K562 (cell line): ENCODE data around the gene MX1. TPM values are rescaled to one million over a fixed set of nuclear protein-coding genes. Genes with fewer than 3 reads are reported as not detected.

Experiments used
- ATAC-seq: fragments of 200-7000 bp; cut with Tn5 transposase; 3 replicates; pipeline ENCODE4 v1.9.1; 2020; ENCODE audit warnings: moderate library complexity
- BruUV-seq: library from RNA; stranded (reverse); fragments of 400-500 nt; replicated peaks from 2 replicates; lab custom pipeline; 2021; lab: Mats Ljungman, UMichigan
- CTCF ChIA-PET: fragments of 300-600 bp; formaldehyde crosslinking; extraction: SDS; loops from one replicate; lab custom pipeline; 2021; ENCODE audit warnings: low intra/inter-chr PET ratio; lab: Yijun Ruan, JAX
- POLR2A ChIA-PET: fragments of 300-600, 350-650 bp; sonication (Branson Sonifier 250); formaldehyde crosslinking; extraction: SDS; loops from one replicate; lab custom pipeline; 2021; ENCODE audit warnings: antibody characterized with exemption, inconsistent platforms; lab: Yijun Ruan, JAX
- DNase-seq, 4 experiments: peaks; one replicate each; pipeline versions ENCODE4 v3.0.0 to v3.0.0-alpha.2; 2011 to 2018; ENCODE audit warnings: low spot score in 3 of 4, mixed read lengths in 3 of 4; ENCODE audit errors: extremely low read depth in 1 of 4
- FAIRE-seq: peaks from 2 replicates; lab custom pipeline; 2011; peaks lifted over from hg19 to GRCh38; lab: Jason Lieb, UNC
- H2AFZ ChIP-seq: 2 replicates; pipeline ENCODE4 v1.6.0; 2011; ENCODE audit warnings: low read depth, low read length, control low read depth, inconsistent platforms
- H3K27ac ChIP-seq: fragments of 200-600 bp; 3 replicates; pipeline ENCODE4 v1.8.0; 2011; ENCODE audit warnings: low read depth, mild to moderate bottlenecking, control low read depth, inconsistent platforms, low read length, moderate library complexity, mixed read lengths; ENCODE audit errors: extremely low read depth
- H3K27me3 ChIP-seq, 2 experiments: fragments of 300-600 bp in 1 of 2; 2 replicates in 1 of 2; 3 replicates in 1 of 2; pipeline versions ENCODE4 v1.6.0 to v1.8.0; 2011; ENCODE audit warnings: inconsistent platforms in 2 of 2, low read length in 2 of 2, mild to moderate bottlenecking in 1 of 2, mixed read lengths in 1 of 2, moderate library complexity in 1 of 2; ENCODE audit not compliant: control insufficient read depth in 2 of 2, insufficient read depth in 2 of 2
- H3K36me3 ChIP-seq: fragments of 300-600 bp; 3 replicates; pipeline ENCODE4 v1.8.0; 2011; ENCODE audit warnings: mild to moderate bottlenecking, low read length, inconsistent platforms; ENCODE audit not compliant: control insufficient read depth, insufficient read depth
- H3K4me1 ChIP-seq, 2 experiments: fragments of 200-600 bp in 1 of 2; replicated peaks in 1 of 2; 2 replicates in 1 of 2; 3 replicates in 1 of 2; pipeline versions ENCODE4 v1.5.1 to v1.8.0; 2011; ENCODE audit warnings: inconsistent platforms in 2 of 2, low read length in 2 of 2, mild to moderate bottlenecking in 1 of 2, mixed read lengths in 1 of 2, moderate library complexity in 1 of 2; ENCODE audit not compliant: control insufficient read depth in 2 of 2, insufficient read depth in 2 of 2
- H3K4me2 ChIP-seq: 2 replicates; pipeline ENCODE4 v1.6.1; 2011; ENCODE audit warnings: low read length, control low read depth, inconsistent platforms, mixed read lengths; ENCODE audit not compliant: insufficient read depth
- H3K4me3 ChIP-seq: fragments of 200-600 bp; sonication (generic), shearing (Covaris generic); 2 replicates; pipeline ENCODE4 v1.5.1; 2016; ENCODE audit warnings: control low read depth, inconsistent platforms
- H3K79me2 ChIP-seq: fragments of 200-600 bp; 3 replicates; pipeline ENCODE4 v1.8.0; 2011; ENCODE audit warnings: low read length, inconsistent platforms; ENCODE audit not compliant: control insufficient read depth, insufficient read depth
- H3K9ac ChIP-seq, 2 experiments: 2 replicates each; pipeline versions ENCODE4 v1.6.0 to v1.6.1; 2011; ENCODE audit warnings: low read depth in 2 of 2, low read length in 2 of 2, control low read depth in 1 of 2, inconsistent platforms in 1 of 2, mild to moderate bottlenecking in 1 of 2, mixed read lengths in 1 of 2; ENCODE audit not compliant: insufficient read depth in 1 of 2
- H3K9me1 ChIP-seq: one replicate; pipeline ENCODE4 v1.6.0; 2011; ENCODE audit warnings: inconsistent platforms, mild to moderate bottlenecking, low read length, moderate library complexity; ENCODE audit not compliant: control insufficient read depth, insufficient read depth
- H3K9me3 ChIP-seq: replicated peaks from 2 replicates; pipeline ENCODE4 v1.5.1; 2011; ENCODE audit warnings: low read depth, low read length, inconsistent platforms; ENCODE audit not compliant: control insufficient read depth, insufficient read depth
- H4K20me1 ChIP-seq: replicated peaks from 2 replicates; pipeline ENCODE4 v1.6.1; 2011; ENCODE audit warnings: low read length, inconsistent platforms, mixed read lengths; ENCODE audit not compliant: control insufficient read depth, insufficient read depth
- ARID4B ChIP-seq: sonication (generic); formaldehyde crosslinking; IDR thresholded peaks from 2 replicates; pipeline ENCODE4 v1.8.0; 2022; ENCODE audit warnings: mild to moderate bottlenecking, missing genetic modification reagents
- HLTF ChIP-seq: fragments of 450-650 bp; IDR thresholded peaks from 2 replicates; pipeline ENCODE4 v1.6.1; 2016
- MAFG ChIP-seq: fragments of 450-650 bp; conservative IDR thresholded peaks from 2 replicates; pipeline ENCODE4 v1.6.1; 2016; ENCODE audit warnings: missing genetic modification characterization, missing compliant biosample characterization
- MTA3 ChIP-seq: fragments of 450-650 bp; formaldehyde crosslinking; IDR thresholded peaks from 2 replicates; pipeline ENCODE4 v1.6.1; 2017; ENCODE audit warnings: mild to moderate bottlenecking, borderline replicate concordance
- NFE2 ChIP-seq: IDR thresholded peaks from 2 replicates; pipeline ENCODE4 v1.6.1; 2014; ENCODE audit warnings: antibody characterized with exemption, low read depth
- PBX2 ChIP-seq, 2 experiments: IDR thresholded peaks in 1 of 2; conservative IDR thresholded peaks in 1 of 2; 2 replicates each; pipeline ENCODE4 v1.6.1; 2016; ENCODE audit warnings: low read depth in 2 of 2, mild to moderate bottlenecking in 1 of 2, missing compliant biosample characterization in 1 of 2, missing genetic modification characterization in 1 of 2, moderate library complexity in 1 of 2
- PTRF ChIP-seq: fragments of 450-650 bp; IDR thresholded peaks from 2 replicates; pipeline ENCODE4 v1.6.1; 2016; ENCODE audit warnings: mild to moderate bottlenecking, missing genetic modification characterization, missing compliant biosample characterization
- SIN3A ChIP-seq, 2 experiments: fragments of 150-350 bp in 1 of 2; IDR thresholded peaks; 2 replicates each; pipeline ENCODE4 v1.6.1; 2011 to 2016; ENCODE audit warnings: borderline replicate concordance in 2 of 2, low read depth in 2 of 2, low read length in 2 of 2, mild to moderate bottlenecking in 2 of 2, moderate library complexity in 2 of 2; ENCODE audit not compliant: control insufficient read depth in 1 of 2
- ZC3H4 ChIP-seq: sonication (generic); formaldehyde crosslinking; IDR thresholded peaks from 2 replicates; pipeline ENCODE4 v1.9.0; 2021; ENCODE audit warnings: missing genetic modification reagents, borderline replicate concordance
- ZNF175 ChIP-seq: fragments of 200-800 bp; sonication (Bioruptor generic); IDR thresholded peaks from 2 replicates; pipeline ENCODE4 v1.6.1; 2016; ENCODE audit warnings: low read depth, mild to moderate bottlenecking, missing genetic modification characterization, missing compliant biosample characterization
- ZNF184 ChIP-seq: sonication (generic); formaldehyde crosslinking; IDR thresholded peaks from 2 replicates; pipeline ENCODE4 v1.5.0; 2020; ENCODE audit warnings: missing genetic modification reagents
- ZNF23 ChIP-seq: fragments of 250-450 bp; sonication (Bioruptor Pico); IDR thresholded peaks from 2 replicates; pipeline ENCODE4 v1.4.0; 2020; ENCODE audit warnings: mild to moderate bottlenecking
- ZNF695 ChIP-seq: fragments of 450-650 bp; formaldehyde crosslinking; IDR thresholded peaks from 2 replicates; pipeline ENCODE4 v1.4.0; 2020; ENCODE audit warnings: mild to moderate bottlenecking, moderate library complexity
- WGBS: fragments of 100-300 bp; shearing (Covaris generic); methylation state at CpG from one replicate; pipeline ENCODE4 v1.1.6; 2016; ENCODE audit warnings: low coverage, mixed read lengths; ENCODE audit not compliant: insufficient coverage; ENCODE audit errors: missing lambda C conversion rate; 5-methylcytosine and 5-hydroxymethylcytosine counted together
- in situ Hi-C: fragments of 300-500 bp; cut with MboI; formaldehyde crosslinking; loops from 4 replicates; pipeline ENCODE4 v1.15.0; 2018; ENCODE audit warnings: inconsistent platforms, mixed read lengths
- intact Hi-C: fragments of 100-400 bp; cut with micrococcal nuclease; formaldehyde crosslinking; loops from 2 replicates; pipeline ENCODE4 v1.14.2; 2022
- polyA plus RNA-seq, 8 experiments: library from polyadenylated mRNA; depleted of rRNA in 4 of 8; stranded (reverse) in 5 of 8; unstranded in 3 of 8; fragments of >200 nt; fragmentation: Nextera tagmentation in 2 of 8; fragmentation: Illumina TruSeq in 1 of 8; extraction: Ambion mirVana in 2 of 8; extraction: Trizol in 1 of 8; gene quantifications; 2 replicates each; pipeline versions ENCODE4 v1.2.1 to v1.2.3, GENCODE V29; 2011 to 2014; ENCODE audit warnings: inconsistent platforms in 1 of 8, missing spikeins in 1 of 8
- total RNA-seq, 7 experiments: library from RNA; depleted of rRNA in 6 of 7; stranded (reverse); fragments of >200 nt in 6 of 7; fragmentation: Illumina TruSeq in 2 of 7; extraction: Trizol in 2 of 7; gene quantifications; 2 replicates each; pipeline versions ENCODE4 v1.2.1 to v1.2.3, GENCODE V29; 2011 to 2021; ENCODE audit warnings: low replicate concordance in 1 of 7

The MX1 gene
- total and polyA plus RNA-seq, 9 of the 15 experiments (the other 6 are each of a cell fraction or from before 2014, with no cell fraction given), result 0.07 to 0.51 (median 0.21) TPM; not detected in 5

- BruUV-seq, result no TSS peak
- Histone ChIP-seq H3K4me2 (no peak overlapping the region), H3K9me3 (no peaks in the 10 kb centered on the region), H3K36me3 (no peaks in the 10 kb centered on the region), H3K79me2 (no peaks in the 10 kb centered on the region), H3K27me3 (peaks cover 22 to 51% of the 10 kb centered on the region in 2 experiments; a peak in 4 of 5 replicates), H3K27ac (no peak overlapping the region)
- ChIA-PET POLR2A (no interaction called here), CTCF (no interaction called here)
- peak; percentile 43; the same call in 1 of the 3 replicates for ATAC-seq
- TF ChIP-seq HLTF, result no peak
- no peak for TF ChIP-seq SIN3A (IDR thresholded peaks at IDR 0.05; ENCODE audit: borderline replicate concordance in 2 of 2, control insufficient read depth in 1 of 2, low read depth in 2 of 2, low read length in 2 of 2)
- no peak for TF ChIP-seq ZC3H4 (CRISPR knock-in tag)
- no peak for TF ChIP-seq PTRF
- no peak for TF ChIP-seq PBX2 (CRISPR knock-in tag; IDR thresholded peaks at IDR 0.05; ENCODE audit: low read depth)
- no peak for TF ChIP-seq PBX2 (tag; conservative IDR thresholded peaks at IDR 0.05; ENCODE audit: low read depth)
- TF ChIP-seq ARID4B (CRISPR knock-in tag), result no peak
- peak; percentile 38 for TF ChIP-seq MAFG (tag)
- no peak for TF ChIP-seq ZNF184
- no peak for TF ChIP-seq ZNF175 (CRISPR knock-in tag)
- no peak for TF ChIP-seq ZNF695
- no peak for TF ChIP-seq MTA3
- TF ChIP-seq NFE2, result 0 out of 2 replicates have a peak, but pooled peaks have one; percentile 13
- TF ChIP-seq ZNF23 (CRISPR knock-in tag), result no peak
- TF ChIP-seq, all 486 proteins: peak for 2
- no peak overlapping the region for H2AFZ ChIP-seq
- no peak overlapping the region for H3K9ac ChIP-seq
- H4K20me1 ChIP-seq, result no peaks in the 10 kb centered on the region
- 5% methylated on average over 31 of the region's 41 CpGs for WGBS
- no peak for FAIRE-seq
- no peak overlapping the region for H3K4me3 ChIP-seq
- H3K9me1 ChIP-seq, result no peaks in the 10 kb centered on the region
- in situ Hi-C loops (no loop called here), intact Hi-C loops (no loop called here)
- peaks cover 0 to 5% of the 10 kb centered on the region in 2 experiments; a peak in 2 of 5 replicates for H3K4me1 ChIP-seq
- no peak for DNase-seq
These were observed 801 bp downstream of the MX1 start for GRCh38 chr21:41426676-41427404.
